Neutrophil (primary cell): ENCODE results near the gene ZBTB42.

Experiments used
- H3K27ac ChIP-seq: fragments of 200-600 bp; sonication (generic); 2 replicates; pipeline ENCODE4 v1.5.1; 2016; ENCODE audit warnings: mild to moderate bottlenecking, moderate library complexity
- H3K27me3 ChIP-seq: fragments of 200-600 bp; sonication (generic); 2 replicates; pipeline ENCODE4 v1.6.0; 2016; ENCODE audit warnings: mild to moderate bottlenecking
- H3K36me3 ChIP-seq: fragments of 200-600 bp; sonication (generic); 2 replicates; pipeline ENCODE4 v1.5.1; 2017
- H3K4me1 ChIP-seq, 2 experiments: fragments of 200-600 bp in 1 of 2; sonication (generic) in 1 of 2; 1 replicate in 1 of 2; 2 replicates in 1 of 2; pipeline versions ENCODE4 v1.5.1 to v1.6.1; 2013 to 2016; ENCODE audit warnings: low read depth in 1 of 2, low read length in 1 of 2, mild to moderate bottlenecking in 1 of 2, moderate library complexity in 1 of 2; ENCODE audit not compliant: control insufficient read depth in 1 of 2, insufficient read depth in 1 of 2
- H3K4me3 ChIP-seq, 2 experiments: fragments of 200-600 bp in 1 of 2; sonication (generic) in 1 of 2; 1 replicate in 1 of 2; 2 replicates in 1 of 2; pipeline ENCODE4 v1.5.1; 2013 to 2016; ENCODE audit warnings: low read depth in 1 of 2, low read length in 1 of 2, mild to moderate bottlenecking in 1 of 2, moderate library complexity in 1 of 2
- H3K9me3 ChIP-seq: fragments of 200-600 bp; sonication (generic); 2 replicates; pipeline ENCODE4 v1.5.1; 2016
- TF ChIP-seq, protein P1 (sequence below): fragments of 200-600 bp; sonication (generic); IDR thresholded peaks from 2 replicates; pipeline ENCODE4 v1.5.1; 2016; ENCODE audit warnings: antibody characterized with exemption

The ZBTB42 gene

GRCh38 chr14:104797115-104798044 lies 3.5 kb upstream of the ZBTB42 start:
- H3K4me1 ChIP-seq: peaks cover 32 to 46% of the 10 kb centered on the region in 2 experiments

GRCh38 chr14:104798300-104799243 lies 2.3 kb upstream of the ZBTB42 start:
- Histone ChIP-seq H3K9me3 (no peaks in the 10 kb centered on the region), H3K36me3 (no peaks in the 10 kb centered on the region), H3K4me1 (peaks cover 30 to 40% of the 10 kb centered on the region in 2 experiments), H3K4me3 (no peak overlapping the region), H3K27me3 (peaks cover 74% of the 10 kb centered on the region), H3K27ac (peak overlapping the region; percentile 44)
- TF ChIP-seq, protein P1, sequence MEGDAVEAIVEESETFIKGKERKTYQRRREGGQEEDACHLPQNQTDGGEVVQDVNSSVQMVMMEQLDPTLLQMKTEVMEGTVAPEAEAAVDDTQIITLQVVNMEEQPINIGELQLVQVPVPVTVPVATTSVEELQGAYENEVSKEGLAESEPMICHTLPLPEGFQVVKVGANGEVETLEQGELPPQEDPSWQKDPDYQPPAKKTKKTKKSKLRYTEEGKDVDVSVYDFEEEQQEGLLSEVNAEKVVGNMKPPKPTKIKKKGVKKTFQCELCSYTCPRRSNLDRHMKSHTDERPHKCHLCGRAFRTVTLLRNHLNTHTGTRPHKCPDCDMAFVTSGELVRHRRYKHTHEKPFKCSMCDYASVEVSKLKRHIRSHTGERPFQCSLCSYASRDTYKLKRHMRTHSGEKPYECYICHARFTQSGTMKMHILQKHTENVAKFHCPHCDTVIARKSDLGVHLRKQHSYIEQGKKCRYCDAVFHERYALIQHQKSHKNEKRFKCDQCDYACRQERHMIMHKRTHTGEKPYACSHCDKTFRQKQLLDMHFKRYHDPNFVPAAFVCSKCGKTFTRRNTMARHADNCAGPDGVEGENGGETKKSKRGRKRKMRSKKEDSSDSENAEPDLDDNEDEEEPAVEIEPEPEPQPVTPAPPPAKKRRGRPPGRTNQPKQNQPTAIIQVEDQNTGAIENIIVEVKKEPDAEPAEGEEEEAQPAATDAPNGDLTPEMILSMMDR: no peak

More at GRCh38 chr14:104797115-104798044, 3.5 kb upstream of the ZBTB42 start:
- H3K27me3 ChIP-seq: peaks cover 63% of the 10 kb centered on the region
- no peak overlapping the region for H3K4me3 ChIP-seq
- no peak overlapping the region for H3K27ac ChIP-seq
- peaks cover 2% of the 10 kb centered on the region for H3K36me3 ChIP-seq
- H3K9me3 ChIP-seq: no peaks in the 10 kb centered on the region
- TF ChIP-seq, protein P1: no peak

DNA sequence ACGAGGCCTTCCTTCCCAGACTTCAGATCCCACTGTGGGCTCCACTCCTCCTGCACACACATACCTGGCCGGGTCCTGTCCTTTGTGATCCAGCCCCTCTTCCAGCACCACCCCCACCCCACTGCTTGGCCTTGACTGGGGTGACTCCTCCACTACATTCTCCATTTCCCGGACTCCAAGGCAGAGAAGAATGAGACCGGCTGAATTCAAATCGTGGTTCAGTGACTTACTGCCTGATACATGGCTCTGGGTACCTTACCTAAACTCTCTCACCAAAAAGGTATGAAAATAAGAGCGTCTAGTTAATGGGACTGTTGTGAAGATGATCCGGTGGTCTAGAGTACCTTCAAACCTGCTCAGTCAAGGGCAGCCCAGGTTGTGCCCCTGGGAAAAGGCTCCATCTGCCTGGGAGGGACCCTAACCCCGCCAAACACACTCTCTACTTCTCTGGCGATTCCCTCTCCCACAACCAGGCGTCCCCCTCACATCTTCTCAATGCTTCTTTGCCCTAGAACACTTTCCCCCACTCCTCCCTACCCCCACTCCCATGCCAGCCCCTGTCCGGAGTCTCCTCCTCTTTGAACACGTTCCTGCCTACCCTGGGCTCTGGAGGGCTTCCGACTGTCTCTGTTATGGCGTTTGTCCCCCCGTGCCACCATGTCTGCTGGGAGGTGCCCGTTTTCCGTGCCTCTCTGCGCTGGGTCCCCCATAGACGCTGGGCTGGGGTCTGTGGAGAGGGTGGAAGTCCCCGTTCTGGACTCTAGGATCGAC lies 1.5 kb upstream of the ZBTB42 start:
- Histone ChIP-seq H3K27ac (peak overlapping the region; percentile 44), H3K9me3 (no peaks in the 10 kb centered on the region), H3K36me3 (no peaks in the 10 kb centered on the region), H3K27me3 (peaks cover 74% of the 10 kb centered on the region), H3K4me1 (peaks cover 22 to 31% of the 10 kb centered on the region in 2 experiments), H3K4me3 (peak overlapping the region in 1 of 2 experiments; percentile 60)
- TF ChIP-seq, protein P1: no peak

DNA sequence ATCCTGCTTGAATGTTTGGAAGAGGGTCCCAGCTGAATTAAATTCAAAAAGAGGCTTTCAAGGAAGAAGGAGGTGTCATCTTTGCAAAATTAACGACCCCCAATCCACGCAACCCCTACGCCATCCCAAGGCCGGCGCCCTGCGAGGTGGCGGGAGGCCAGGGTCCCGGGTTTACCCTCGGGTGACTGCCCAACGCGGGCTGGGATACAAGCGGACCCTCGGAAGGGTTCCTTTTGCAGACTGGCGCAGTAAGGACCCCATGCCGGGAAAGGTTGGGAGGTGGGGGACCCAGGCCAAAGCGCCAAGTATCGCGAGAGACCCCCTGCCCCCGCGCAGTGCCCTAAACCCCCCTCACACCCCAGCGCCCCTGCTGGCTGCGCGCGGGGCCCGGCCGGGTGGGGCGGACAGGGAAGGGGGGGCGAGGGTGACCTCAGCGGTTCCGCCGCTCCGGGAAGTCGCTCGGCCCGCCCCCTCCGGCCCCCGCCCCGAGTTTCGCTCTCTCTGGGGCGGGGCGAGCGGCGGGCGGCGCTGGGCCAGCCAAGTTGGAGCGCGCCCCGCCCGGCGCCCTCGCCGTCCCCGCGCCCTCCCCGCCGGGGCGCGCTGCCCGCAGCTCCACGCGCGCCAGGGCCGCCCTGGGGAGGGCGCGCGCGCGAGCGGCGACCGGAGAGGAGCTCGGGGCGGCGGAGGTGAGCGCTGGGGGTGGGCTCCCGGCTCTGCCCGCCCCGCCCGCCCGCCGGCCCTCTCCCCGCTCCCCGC lies 708 bp upstream of the ZBTB42 start:
- H3K4me3 ChIP-seq: peak overlapping the region; percentile 60 to 70
- peaks cover 18 to 25% of the 10 kb centered on the region in 2 experiments for H3K4me1 ChIP-seq
- no peaks in the 10 kb centered on the region for H3K9me3 ChIP-seq
- H3K27ac ChIP-seq: peak overlapping the region; percentile 50
- H3K36me3 ChIP-seq: no peaks in the 10 kb centered on the region
- TF ChIP-seq, protein P1: peak; percentile 34
- H3K27me3 ChIP-seq: peaks cover 74% of the 10 kb centered on the region
